Activated T-cell treated with anti-CD3 and anti-CD28 coated beads for 24 hours (primary cell): Measurements from ENCODE around the gene HBA1.
"Not testable (repeated sequence)": the region's sequence is repeated elsewhere in the genome, so short reads cannot be mapped to it uniquely, and the experiment has no call there.

Experiments
- DNase-seq: peaks from one replicate; pipeline ENCODE4 v3.0.0-alpha.2; 2020; ENCODE audit warnings: low read depth

HBA1 gene

DNA sequence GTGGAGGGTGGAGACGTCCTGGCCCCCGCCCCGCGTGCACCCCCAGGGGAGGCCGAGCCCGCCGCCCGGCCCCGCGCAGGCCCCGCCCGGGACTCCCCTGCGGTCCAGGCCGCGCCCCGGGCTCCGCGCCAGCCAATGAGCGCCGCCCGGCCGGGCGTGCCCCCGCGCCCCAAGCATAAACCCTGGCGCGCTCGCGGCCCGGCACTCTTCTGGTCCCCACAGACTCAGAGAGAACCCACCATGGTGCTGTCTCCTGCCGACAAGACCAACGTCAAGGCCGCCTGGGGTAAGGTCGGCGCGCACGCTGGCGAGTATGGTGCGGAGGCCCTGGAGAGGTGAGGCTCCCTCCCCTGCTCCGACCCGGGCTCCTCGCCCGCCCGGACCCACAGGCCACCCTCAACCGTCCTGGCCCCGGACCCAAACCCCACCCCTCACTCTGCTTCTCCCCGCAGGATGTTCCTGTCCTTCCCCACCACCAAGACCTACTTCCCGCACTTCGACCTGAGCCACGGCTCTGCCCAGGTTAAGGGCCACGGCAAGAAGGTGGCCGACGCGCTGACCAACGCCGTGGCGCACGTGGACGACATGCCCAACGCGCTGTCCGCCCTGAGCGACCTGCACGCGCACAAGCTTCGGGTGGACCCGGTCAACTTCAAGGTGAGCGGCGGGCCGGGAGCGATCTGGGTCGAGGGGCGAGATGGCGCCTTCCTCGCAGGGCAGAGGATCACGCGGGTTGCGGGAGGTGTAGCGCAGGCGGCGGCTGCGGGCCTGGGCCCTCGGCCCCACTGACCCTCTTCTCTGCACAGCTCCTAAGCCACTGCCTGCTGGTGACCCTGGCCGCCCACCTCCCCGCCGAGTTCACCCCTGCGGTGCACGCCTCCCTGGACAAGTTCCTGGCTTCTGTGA, at the start of gene HBA1:
HBA1 (plus strand) TSS at position 204 of the 906 bp plus-strand sequence; CDS start at position 241, 37 bp downstream.
- not testable (repeated sequence) for DNase-seq

DNA sequence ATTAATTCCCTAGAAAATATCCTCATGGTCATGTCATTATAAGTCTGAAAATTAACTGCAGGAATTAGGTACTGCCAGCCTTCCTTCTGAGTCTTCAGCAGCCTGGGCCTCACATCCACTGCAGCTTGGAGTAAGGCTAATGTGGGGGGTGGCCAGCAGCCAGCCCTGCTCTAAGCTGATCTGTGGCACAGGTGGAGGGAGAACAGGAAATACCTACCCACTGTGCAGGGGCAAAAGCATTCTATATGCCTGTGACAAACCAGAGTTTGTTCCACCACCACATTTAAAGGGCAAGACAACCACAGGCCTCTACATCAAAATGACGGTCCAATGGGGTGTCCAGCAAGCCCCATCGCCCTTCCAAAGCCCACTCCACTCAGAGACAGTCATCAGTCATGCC, 47.4 kb upstream of the HBA1 start:
- DNase-seq, result no peak

DNA sequence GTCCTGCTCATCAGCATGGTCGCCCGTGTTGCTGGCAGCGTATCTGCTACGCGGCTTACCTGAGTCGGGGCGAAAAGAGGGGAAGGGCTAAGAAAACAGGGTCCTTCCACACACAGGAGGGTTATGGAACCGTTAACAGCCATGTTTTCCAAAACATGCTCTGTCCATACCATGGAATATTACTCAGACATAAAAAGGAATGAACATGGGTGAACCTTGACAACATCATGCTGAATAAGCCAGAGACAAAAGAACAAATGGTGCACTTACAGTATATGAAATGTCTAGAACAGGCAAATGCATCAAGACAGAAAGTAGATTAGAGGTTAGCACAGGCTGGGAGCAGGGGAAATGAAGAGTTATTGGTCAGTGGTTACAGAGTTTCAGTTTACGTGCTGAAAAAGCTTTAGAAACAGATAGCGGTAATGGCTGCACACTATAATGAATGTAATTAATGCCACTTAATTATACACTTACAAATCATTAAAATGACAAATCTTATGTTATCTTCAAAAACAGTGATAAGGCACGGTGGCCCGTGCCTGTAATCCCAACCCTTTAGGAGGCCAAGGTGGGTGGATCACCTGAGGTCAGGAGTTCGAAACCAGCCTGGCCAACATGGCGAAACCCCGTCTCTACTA, 45.8 kb upstream of the HBA1 start:
- no peak for DNase-seq

DNA sequence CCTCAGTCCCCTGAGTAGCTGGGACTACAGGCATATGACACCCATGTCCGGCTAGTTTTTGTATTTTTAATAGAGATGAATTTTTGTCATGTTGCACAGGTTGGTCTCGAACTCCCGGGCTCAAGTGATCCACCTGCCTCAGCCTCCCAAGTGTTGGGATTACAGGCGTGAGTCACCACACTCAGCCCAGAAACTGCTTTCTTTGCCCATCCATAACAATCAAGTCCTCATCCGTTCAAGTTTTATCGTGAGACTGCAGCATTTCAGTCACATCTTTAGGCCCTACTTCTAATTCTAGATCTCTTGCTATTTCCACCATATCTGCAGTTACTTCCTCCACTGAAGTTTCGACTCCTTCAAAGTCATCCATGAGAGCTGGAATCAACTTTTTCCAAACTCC, 44.4 kb upstream of the HBA1 start:
- no peak for DNase-seq

DNA sequence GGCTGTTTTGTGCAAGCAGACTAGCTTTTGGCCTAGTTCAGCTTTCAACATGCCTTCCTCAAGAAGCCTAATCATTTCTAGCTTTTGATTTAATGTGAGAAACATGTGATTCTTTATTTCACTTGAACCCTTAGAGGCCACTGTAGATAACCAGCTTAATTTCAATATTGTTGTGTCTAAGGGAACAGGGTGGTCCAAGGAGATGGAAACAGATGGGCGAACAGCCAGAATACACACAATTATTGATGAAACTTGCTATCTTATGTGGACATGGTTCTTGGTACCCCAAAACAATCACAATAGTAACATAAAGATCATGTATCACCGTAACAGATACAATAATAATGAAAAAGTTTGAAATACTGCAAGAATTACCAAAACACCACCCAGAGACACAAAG, 42.8 kb upstream of the HBA1 start:
- no peak for DNase-seq

DNA sequence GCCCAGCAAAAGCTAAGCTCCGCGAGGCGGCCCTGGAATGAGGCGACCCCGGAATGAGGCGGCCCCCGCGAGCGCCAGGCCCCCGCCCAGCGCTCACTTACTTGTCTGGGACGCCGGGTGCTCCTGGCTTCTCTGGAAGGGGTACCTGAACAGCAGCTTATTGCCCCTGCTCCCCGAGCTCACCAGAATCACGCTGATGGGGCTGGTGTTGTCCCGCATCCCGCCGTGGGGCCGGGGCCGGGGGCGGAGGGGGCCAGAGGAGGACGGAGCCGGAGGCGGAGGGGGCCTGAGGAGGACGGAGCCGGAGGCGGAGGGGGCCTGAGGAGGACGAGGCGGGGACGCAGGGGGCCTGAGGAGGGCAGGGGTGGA, 38.4 kb upstream of the HBA1 start:
- peak; percentile 9 for DNase-seq

DNA sequence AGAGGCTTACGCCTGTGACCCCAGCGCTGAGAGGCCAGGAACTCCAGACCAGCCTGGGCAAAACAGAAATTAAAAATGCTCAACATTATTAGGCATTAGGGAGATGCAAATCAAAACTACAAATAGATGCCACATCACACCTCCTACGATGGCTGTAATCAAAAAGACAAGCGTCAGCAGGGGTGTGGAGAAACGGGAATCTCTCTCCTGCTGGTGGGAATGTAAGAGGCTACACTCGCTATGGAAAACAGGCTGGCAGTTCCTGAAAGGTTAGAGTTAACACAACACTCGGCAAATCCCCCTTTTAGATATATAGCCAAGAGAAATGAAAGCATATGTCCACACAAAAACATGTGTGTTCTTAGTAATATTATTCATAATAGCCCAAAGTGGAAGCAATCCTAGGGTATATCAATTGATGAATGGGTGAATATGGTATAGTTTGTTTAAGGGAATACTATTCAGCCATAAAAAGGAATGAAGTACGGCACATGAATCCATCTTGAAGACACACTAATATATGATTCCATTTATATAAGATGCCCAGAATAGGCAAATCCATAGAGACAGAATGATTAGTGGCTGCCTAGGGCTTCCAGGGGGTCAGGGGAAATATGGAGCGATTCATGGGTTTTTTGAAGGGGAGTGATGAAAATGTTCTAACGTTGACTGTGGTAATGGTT, 36.2 kb upstream of the HBA1 start:
- DNase-seq, result no peak

DNA sequence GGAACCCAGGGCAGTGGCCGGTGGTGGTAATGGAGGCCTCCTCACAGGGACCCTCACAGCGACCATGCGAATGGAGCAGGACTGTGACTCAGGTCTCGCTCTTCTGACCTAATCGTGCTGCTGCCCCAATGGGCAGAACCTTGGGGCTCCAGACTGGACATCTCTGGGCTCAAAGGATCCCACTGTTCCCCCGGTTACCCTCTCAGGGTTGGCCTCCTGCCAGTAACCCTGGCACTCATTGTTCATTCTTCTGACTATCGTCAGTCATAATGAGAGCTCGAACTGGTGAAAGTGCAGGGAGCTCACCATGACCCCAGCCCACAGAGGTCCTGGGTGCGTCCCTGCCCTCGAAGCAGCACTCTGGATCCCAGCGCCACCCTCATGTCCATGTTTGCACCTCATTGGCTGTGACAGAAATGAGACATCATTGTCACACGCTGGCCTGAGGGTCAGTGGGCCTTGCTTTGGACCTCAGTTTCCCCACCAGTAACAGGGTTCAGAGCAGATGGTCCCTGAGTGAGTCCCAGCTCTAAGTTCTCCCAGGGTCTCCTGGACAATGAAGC, 34.0 kb upstream of the HBA1 start:
- no peak for DNase-seq

DNA sequence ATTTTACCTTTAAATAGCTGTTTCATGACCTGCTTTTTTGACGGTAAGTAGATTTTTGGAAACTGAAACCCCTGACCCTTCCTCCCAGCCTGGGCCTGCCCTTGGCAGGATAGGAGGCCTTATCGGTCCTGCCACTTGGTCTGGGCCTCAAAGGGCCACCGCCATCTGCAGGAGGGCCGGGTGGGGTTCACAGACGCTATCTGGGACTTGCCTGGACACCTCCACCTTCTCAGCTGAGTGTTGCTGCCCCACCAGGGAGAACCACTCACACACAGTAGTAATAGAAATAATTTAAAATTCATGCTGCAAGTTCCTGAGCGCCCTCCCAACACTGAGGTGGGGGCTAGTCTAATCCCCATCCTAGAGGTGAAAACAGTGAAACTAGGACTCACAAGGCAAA, 33.4 kb upstream of the HBA1 start:
- DNase-seq, result no peak

DNA sequence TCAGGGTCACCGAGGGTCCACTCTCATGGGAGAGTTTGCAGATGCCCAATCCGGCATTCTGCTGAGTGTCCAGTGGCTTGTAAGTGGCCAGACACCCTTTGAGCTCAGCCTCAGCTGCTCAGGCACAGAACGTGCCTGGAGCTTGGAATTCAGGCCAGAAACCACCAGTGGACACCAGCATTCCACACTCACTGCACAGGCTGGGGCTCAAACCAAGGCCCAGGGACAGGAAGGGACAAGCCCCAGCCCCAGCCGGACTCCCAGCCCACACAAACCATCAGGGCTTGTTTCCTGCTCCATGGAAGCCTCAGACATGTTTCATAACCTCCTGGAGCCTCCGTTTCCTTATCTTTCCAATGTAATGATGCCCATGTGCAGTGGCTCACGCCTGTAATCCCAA, 33.0 kb upstream of the HBA1 start:
- DNase-seq, result no peak

DNA sequence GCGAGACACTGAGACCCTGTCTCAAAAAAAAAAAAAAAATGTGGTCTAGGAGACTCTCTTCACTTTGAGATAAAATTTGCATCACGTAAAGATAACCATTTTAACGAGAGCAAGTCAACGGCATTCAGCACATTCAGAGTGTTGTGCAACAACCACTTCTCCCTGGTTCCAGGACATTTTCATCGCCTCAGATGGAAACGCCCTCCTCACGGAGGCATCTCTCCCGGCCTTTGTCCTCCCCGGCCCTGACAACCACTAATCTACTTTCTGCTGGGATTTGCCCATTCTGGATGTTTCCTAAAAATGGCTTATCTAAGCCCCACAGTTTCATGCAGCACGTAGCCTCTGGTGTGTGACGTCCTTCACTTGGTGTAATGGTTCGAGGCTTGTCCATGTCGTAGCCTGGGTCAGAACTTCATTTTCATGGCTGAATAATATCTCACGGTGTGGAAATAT, 31.7 kb upstream of the HBA1 start:
- no peak for DNase-seq

DNA sequence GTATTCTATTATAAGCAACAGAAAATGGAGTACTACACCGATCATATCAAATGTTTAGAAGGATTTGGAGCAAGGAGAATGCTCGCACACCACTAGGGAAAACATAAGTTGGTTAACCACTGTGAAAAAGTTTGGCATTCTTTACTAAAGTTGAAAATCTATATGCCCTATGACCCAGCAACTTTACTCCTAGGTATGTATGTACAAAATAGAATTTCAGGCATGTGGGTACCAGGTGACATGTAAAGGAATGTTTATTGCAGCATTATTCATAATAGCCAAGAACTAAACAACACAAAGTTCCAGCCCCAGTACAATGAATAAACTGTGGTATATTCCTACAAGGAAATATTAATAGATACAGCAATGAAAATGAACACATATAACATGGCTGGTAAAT, 29.8 kb upstream of the HBA1 start:
- DNase-seq, result no peak

DNA sequence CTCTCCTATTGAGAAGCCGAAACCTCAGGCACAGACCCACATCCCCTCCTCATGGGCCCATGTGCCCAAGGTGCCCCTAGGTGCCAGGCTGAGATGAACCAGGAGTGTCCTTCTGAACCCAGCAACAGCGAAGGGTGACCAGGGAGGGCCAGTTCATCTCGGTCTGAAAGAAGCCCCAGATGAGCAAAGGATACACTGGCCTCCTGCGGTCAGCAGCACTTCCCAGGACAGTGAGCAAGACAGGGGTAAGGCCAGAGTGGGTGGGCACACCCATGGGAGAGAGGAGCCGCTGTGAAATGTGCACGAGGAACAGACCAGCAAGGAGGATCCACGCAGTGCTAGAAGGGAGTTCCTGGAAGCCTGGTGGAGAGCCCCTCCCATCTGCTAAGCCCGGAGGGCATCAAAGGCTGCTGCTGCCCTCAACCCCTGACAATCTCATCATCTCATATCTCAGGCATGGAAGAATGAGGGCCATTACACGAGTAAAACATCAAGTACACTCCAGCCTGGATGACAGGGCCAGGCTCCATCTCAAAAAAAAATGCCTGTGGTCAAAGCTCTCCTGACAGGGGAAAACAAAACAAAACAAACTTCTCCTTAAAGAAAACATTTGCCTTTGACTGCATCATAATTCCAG, 27.3 kb upstream of the HBA1 start:
- no peak for DNase-seq

DNA sequence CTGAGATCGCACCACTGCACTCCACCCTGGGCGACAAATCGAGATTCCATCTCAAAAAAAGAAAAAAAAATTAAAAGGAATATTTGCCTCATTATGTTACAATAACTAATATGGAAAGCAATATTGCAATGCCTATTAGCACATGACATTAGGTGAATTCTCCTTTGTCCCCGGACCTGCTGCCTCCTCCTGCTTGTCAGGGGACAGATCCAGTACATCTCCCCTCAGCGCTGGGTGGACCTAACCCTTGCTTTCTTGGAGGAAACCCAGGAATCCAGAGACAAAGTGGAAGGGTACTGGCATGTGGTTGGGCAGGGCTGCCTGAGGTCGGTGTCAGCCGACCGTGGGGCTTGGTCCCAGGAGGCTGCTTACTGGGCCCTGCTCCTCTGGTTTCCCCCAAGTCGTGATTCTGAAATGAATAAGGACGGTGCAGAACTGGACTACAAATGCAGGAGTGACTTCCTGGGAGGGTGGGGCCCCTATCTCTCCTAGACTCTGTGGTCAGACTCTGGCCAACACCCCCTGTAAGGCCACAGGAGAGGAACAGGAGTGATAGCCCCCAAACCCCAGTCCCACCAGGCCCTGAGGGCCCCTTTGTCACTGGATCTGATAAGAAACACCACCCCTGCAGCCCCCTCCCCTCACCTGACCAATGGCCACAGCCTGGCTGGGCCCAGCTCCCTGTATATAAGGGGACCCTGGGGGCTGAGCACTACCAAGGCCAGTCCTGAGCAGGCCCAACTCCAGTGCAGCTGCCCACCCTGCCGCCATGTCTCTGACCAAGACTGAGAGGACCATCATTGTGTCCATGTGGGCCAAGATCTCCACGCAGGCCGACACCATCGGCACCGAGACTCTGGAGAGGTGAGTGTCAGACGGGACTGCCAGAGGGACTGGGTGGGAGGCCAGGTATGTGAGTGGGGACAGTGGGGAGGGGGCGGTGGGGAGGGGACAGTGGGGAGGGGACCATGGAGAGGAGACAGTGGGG, 24.0 kb upstream of the HBA1 start, which contains the start of gene HBZ:
HBZ (plus strand) TSS at position 504 of the 988 bp plus-strand sequence; CDS start at position 770, 266 bp downstream.
- DNase-seq, result no peak

DNA sequence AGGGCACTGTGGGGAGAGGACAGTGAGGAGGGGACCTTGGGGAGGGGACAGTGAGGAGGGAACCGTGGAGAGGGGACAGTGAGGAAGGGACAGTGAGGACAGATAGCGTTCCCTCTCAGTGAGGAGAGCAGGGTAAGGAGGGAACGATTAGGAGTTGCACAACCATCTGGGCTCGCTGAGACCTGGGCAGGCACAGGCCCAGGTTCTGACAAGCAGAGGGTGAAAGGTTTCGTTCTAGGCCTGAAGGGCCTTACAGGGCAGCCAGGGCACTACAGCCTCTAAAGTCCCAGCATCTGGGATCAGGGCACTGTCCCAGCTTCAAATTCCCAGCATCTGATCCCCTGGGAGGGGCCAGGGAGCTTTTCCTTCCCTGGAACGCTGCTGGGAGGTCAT, 23.4 kb upstream of the HBA1 start:
- not testable (repeated sequence) for DNase-seq

DNA sequence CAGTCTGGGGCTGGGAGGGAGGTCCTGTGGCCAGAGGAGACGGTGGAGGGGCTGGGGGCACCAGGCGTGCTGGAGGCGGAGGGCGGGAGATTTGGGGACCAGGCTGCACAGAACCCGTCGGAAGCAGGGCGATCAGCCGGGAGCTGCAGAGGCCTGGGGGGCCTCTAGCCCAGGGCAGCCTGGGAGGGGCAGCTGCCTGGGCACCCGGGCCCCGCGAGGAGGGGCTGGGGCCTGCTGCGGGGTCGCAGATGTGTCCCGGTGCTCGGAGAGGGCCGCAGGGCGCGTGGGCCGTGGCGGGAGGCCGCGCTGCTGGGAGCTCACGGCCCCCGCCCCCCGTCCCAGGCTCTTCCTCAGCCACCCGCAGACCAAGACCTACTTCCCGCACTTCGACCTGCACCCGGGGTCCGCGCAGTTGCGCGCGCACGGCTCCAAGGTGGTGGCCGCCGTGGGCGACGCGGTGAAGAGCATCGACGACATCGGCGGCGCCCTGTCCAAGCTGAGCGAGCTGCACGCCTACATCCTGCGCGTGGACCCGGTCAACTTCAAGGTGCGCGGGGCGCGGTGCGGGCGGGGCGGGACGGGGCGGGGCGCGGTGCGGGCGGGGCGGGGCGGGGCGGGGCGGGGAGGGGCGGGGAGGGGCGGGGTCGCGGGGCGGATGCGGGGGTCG, 22.8 kb upstream of the HBA1 start:
- not testable (repeated sequence) for DNase-seq

DNA sequence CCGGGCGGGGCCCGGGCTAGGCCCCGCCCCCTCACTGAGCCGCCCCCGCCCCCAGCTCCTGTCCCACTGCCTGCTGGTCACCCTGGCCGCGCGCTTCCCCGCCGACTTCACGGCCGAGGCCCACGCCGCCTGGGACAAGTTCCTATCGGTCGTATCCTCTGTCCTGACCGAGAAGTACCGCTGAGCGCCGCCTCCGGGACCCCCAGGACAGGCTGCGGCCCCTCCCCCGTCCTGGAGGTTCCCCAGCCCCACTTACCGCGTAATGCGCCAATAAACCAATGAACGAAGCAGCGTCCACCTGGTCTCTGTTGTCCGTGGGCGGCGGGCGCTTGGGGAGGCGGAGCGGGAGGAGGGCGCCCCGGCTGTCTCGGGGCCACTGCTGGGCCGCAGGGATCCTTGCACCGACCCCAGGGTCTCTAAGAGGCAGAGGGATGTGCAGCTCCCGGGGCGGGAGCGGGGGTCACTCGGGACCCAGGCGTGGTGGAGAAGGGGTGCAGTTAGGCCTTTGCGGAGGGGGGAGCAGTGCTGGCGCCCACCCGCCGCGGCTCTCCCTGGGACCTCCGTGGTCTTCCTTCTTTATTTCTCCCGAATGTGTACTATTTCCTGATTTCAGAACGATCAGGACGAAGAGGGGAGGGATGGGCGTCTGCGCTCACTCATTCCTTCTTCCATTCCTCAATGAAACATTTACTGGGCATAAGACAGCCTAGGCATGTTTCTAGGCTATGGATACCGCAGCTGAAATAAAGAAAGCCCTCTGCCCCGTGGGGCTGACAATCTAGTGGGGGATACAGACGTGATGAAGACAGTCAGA, 22.1 kb upstream of the HBA1 start:
- DNase-seq, result no peak

DNA sequence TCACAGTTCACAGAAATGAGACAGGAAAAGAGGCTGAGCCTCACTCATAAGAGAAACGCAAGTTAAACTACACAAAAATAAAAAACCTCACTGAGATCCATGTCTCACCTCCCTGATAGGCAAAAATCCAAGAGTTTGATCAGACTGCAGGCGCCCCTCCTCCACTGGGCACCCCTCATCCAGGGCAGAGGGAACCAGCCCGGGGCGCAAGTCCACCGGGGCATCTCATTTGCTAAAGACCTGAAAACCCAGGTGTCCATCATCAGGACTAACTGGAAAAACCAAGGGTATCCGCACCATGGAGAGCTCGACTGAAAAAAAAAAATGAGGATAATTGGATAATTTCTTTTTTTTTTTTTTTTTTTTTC, 21.5 kb upstream of the HBA1 start:
- no peak for DNase-seq

DNA sequence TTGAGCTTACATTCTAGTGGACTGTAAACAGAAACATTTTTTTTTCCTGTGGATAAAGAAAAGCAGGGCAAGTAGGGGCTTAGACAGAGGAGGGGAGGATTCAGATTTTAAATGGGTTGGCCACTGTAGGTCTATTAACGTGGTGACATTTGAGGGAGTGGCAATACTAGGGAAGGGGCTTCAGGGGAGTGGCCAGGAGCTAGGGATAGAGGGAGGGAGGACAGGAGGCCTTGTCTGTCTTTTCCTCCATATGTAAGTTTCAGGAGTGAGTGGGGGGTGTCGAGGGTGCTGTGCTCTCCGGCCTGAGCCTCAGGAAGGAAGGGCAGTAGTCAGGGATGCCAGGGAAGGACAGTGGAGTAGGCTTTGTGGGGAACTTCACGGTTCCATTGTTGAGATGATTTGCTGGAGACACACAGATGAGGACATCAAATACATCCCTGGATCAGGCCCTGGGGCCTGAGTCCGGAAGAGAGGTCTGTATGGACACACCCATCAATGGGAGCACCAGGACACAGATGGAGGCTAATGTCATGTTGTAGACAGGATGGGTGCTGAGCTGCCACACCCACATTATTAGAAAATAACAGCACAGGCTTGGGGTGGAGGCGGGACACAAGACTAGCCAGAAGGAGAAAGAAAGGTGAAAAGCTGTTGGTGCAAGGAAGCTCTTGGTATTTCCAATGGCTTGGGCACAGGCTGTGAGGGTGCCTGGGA, 17.2 kb upstream of the HBA1 start:
- no peak for DNase-seq
